Effector CD8-positive, alpha-beta T cell (primary cell): Measurements from ENCODE around the gene NBEA.
"Not testable (repeated sequence)": the region's sequence is repeated elsewhere in the genome, so short reads cannot be mapped to it uniquely, and the experiment has no call there.

Experiments
- DNase-seq: peaks from one replicate; lab custom pipeline; 2025; lab: John Stamatoyannopoulos, UW

Gene NBEA

GRCh38 chr13:35387682-35388250 lies 445.7 kb downstream of the NBEA start:
- DNase-seq, result no peak

DNA sequence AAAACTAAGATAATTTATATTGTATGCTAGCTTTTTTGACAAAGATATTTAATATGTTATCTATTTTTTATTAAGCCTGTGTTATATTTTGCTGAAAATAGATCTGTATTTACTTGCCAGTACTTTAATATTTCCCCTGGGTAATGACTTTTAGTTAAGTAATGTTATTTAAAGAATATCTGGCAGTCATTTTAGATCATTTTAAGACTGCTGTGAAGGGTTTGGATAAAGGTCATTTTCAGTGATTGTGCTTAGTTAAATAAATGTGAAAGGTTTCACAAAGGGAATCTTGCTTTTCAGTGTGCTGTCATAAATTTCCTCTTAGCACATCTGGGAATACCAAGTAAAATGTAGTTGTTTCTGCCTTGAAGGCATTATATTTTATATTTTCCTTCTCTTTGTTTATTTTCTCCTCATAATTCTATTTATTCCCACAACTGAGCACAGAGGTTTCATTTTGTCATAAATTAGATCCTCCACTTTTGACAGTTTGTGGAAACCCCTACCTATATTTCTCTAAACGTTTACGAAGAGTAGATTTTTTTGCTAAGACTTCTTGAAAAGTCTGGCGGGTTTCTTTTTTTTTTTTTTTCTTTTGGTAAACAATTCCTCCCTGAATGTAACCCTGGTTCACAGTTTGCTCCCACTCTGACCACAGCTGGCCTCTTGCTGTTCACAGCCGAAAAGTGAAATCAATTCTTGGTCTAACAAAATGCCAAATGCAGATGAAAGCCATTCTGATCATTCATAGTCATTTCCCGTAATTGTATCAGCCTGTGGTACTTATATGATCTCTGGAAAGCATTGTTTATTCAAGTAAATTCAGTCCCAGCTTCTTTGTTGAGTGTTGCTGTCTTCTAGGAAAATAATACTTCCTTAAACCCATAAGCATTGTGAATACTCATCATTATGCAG lies 446.6 kb downstream of the NBEA start:
- no peak for DNase-seq

DNA sequence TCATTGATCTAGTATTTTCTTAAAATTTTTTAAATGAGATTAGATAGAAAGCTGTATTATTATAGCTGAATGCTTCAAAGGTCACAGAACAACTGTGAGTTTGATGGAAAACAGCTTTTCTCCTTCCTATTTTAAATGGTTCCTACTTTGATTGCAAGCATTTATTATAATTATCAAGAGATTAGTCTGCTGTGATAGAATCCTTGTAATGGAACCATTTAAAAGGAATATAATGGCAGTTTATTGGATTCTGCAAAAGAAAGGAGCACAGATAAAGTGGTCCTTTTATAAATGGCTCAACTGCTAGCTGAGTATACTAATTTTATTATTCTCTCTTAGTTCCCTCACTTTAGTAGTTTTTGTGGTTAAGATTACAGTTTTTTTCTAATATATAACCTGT lies 447.5 kb downstream of the NBEA start:
- no peak for DNase-seq

GRCh38 chr13:35392768-35393167 lies 450.7 kb downstream of the NBEA start:
- no peak for DNase-seq

- no peak for DNase-seq
These were observed 451.8 kb downstream of the NBEA start for GRCh38 chr13:35393886-35394285.

DNA sequence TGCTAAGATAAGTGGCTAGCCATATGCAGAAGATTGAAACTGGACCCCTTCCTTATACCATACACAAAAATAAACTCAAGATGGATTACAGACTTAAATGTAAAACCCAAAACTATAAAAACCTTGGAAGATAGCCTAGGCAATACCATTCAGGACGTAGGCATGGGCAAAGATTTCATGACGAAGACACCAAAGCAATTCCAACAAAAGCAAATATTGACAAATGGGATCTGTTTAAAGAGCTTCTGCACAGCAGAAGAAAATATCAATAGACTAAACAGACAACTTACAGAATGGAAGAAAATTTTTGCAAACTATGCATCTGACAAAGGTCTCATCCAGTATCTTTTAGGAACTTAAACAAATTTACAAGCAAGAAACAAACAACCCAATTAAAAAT lies 466.2 kb downstream of the NBEA start:
- DNase-seq, result not testable (repeated sequence)

- no peak for DNase-seq
These were observed 469.1 kb downstream of the NBEA start for GRCh38 chr13:35411059-35411744.

- DNase-seq, result no peak
These were observed 506.4 kb downstream of the NBEA start for GRCh38 chr13:35448465-35448864.

DNA sequence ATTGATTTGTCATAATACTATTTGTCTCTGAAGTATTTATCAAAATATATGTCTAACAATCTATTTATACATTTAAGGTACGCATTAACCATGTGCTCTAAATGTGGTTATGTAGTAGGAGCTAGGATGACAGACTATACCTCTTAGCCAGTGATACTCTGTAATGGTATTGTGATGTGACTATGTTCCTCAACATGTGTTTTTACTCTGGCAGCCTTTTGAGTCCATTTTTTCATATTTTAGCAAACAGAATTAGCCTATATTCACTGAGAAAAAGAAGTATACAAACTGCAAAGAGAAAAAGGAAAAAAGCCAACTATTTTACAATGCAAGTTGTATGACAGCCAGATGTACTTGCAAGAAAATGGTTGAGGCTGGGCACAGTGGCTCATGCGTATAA lies 507.8 kb downstream of the NBEA start:
- no peak for DNase-seq

DNA sequence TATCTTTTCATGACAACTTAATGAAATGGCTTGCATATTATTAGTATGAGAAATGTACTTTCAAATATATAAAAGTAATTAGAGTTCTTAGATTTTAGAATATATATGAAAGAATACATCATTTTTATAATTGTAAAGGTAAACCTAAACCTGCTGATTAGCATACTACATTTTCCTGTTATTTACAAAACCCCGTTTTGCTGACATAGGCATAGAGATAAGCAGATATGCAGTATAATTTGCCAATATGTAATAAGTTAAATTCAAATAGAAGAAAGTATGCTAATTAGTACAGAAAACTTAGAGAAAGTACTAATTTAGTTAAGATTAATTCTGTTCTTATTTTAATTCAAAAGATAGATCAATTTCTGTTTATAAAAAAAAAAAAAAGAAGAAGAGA lies 513.0 kb downstream of the NBEA start:
- DNase-seq, result no peak

GRCh38 chr13:35457258-35457657 lies 515.2 kb downstream of the NBEA start:
- DNase-seq, result no peak

DNA sequence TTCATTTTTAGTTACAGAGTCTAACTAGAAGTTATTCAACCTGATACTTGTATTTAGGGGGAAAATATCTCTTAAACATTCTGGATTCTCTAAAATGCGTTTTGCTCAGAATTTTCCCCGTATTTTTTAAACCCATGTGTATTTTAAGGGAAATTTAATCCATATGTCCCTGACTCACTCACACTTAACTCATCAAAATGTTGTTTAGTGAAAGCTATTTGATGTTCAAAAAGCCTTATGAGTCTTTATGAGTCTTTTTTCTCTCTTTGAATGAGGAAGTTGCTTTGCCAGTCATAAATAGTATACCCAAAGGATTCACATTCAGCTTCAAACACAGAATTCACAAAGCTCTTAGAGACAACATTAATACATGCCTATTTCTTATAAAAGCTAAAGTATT lies 518.0 kb downstream of the NBEA start:
- DNase-seq, result no peak

DNA sequence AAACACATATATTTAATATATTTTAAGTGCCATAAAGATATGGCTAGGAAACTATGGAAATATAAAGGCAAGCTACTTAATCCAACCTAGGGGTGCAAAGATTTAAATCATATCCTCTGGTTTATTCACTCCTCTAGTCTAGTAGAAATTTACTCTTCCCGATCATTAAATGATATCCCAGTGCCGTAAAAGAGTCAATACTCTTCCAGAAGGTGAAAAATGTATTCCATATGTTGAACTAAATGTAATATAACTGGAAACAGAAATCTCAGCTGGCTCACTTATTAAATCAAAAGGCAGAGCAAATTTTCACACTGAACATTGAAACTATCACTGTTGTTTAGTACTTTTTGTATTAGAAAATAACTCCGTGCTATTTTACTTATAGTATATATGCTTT lies 523.3 kb downstream of the NBEA start:
- no peak for DNase-seq

- no peak for DNase-seq
These were observed 526.1 kb downstream of the NBEA start for GRCh38 chr13:35468195-35468594.

DNA sequence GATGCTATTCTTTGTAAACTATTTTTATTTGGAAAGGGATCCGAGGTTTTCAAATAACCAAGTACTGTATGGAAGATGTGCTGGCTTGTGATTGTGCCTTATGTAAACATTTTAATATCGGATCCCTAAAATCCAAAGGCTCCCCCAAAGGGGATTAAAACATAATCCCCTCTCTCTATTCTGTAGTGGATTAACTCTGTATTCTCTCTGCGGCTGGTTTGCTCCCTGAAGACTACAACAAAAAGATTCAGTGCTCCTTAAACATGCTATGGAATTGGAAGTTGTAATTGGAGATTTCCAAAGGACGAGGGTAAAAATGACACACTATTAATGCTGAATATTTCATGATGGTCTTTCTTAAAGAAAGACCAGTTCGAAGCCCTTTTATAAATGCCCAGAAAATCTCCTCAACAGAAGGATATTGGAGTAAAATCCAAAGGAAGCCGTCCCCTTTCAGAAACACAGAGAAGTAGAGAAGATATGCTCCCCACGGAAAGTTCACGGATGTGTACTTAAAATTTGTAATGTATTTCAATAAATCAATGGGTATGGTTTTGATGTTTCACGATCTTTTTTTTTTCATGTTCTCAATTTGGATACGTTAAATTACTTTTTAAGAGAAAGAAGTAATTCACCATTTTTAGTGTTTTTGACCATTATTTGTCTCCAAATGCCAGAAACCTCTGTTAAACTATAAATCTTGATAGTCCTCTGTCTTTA lies 527.9 kb downstream of the NBEA start:
- DNase-seq, result no peak

DNA sequence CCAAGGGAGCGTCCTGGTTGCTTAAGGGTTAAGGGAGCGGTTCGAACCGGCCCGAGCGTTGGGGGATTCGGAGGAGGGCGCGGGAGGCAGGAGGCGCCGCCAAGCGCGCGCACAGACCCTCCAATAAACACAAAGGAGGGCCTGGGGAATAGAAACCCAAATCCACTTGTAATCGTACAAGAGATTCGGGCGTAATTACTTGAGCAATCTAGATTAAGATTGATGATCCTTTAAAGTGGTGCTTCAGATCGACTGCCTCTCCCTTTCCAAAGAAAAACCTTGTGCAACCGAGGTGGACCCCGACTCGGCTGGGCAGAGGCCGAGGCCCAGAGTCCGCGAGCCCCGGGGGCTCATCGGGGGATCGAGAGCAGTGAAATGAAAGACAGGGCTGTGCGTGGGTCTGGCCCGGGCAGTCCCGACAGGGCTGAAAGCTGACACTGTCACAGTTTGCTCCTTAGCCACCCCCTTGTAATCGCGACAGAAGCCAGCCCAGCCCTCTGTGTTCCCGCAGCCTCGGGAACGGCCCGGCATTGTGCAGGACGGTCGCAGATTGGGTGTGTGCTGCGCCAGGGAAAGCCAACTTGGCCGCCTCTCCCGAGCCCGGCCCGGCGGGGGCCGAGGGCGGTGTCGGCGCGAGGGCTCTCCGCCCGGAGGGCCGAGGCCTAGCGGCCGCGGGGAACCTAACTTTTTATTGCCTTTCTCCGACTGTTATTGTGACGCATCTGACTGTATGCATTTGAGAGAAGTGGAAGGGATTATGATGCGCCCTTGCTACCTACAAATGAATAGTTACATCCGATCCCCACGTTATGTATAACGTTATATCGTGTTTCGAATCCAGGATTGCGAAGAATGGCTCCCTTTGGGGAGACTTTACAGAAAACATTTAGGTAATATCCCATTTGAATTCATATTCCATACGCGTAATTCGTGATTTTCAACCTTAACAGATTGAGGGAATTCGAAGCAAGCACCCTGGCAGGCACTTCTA lies 528.9 kb downstream of the NBEA start:
- DNase-seq, result no peak

DNA sequence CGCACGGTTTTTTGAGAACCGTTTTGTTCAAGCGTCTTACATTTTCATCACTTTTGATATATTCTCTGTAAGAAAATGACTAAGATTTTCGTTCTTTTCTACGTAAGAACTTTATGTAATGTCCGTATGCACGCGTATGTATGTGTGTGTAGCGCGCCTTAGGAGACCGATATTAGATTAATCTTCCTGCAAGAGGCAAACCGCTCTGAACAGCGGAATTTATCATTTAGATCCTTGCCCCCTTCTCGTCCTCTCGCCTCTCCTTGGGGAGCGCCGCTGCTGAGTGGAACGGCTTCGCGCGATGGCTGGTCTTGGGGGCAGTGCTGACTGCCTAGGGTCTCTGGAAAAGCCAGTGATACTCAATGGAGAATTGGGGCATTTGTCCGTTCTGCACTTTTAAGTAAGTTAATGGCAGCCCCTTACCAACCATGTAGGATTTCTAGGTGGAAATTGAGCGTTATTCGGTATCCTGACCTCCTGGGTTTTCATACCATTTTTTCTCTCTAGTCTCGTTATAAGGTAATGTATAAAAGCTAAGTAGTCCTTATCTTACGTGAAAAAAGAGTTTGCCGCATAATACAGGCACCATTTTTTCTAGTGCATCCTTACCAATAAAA lies 529.7 kb downstream of the NBEA start:
- no peak for DNase-seq

GRCh38 chr13:35472323-35472881 lies 530.3 kb downstream of the NBEA start:
- no peak for DNase-seq

DNA sequence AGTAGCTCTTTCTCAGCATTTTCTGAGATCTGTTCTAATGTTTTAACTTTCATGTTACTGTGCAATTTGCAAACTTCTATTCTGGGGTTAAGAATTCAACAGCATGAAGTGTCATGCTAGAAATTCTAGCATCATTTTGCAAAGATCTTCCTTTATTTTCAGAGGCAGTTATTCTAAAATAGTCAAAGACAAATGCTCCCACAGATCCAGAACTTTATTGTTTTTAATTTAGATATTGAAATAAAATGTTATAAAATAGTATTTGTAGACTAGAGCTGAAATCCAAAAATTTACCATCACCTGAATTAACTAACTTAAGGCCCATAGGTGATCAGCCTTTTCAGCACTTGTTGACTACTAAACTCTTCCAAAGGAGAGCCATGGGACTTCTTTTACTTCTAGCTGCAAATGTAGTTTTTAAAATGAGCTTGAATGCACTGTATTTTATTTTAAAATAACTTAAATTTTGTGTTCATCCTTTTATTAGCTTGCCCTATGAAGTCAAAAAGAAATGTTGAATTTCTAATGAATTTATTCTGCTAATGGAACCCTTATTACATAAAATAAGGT lies 531.2 kb downstream of the NBEA start:
- no peak for DNase-seq

DNA sequence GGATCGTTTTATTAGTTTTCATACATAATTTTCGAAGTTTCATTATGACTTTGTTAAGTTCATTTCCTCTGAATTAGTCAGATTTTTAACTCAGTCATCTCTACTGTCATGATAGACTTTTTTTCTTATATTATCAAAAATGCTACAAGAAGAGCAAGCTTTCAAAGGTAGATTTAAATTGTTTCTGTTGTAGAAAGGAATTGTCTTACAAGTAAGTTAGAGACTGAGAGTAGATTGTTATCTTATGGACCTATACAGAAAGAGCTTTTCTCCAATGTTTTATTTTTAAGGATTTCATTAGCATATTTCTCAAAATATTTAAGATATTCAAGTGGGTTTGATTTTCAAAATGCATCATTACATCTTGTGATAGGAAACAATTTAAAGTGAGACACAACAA lies 531.7 kb downstream of the NBEA start:
- DNase-seq, result no peak
